ENCODE data around the gene MOSPD3. TPM values are rescaled to one million over a fixed set of nuclear protein-coding genes. Genes with fewer than 3 reads are reported as not detected.

Gene MOSPD3
- total and polyA plus RNA-seq, 2 experiments from 2014 or later, result 15.3 to 23.5 TPM

DNA sequence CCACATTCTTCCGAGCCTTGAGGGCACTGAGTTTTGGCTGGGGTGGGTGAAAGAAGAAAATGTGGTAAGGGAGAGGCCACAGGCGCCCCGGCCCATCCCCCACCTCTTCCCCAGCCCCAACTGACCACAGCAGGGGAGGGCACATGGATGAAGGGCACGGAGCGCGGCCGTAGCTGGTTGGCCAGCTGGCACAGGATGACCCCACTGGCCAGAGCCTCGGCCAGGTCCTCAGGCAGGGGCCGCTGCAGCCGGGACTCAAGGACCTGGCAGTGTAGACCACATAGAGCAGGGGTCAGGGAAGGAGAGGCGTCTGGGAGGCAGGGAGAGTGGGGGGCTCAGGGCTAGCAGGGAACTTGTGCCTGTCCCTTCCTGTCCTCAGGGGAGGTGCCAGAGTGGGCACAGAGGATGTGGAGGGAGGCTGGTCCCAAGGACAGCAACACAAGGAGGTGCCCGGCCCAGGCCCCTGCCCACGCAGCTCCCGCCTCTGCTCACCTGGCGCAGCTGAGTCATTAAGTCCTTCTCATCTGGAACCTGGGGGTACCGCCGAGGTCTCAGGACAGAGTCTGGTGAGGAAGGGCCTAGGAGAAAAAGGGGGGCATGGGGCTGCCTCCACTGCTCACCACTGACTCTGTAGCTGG is 36.5 kb upstream of the MOSPD3 start:
- peaks cover 12% of the 10 kb centered on the region for H3K36me3 Mint-ChIP-seq (ENCODE audit: low read depth)
- DNase-seq (ENCODE audit: low spot score) (no peak), ATAC-seq (no peak)
- no peak overlapping the region for H3K27ac Mint-ChIP-seq
- peaks cover under 1% of the 10 kb centered on the region; the same call in 1 of the 2 replicates for H3K27me3 ChIP-seq (ENCODE audit: insufficient read depth)
- peaks cover 16% of the 10 kb centered on the region for H3K4me1 Mint-ChIP-seq
- TF ChIP-seq EZH2 (IDR thresholded peaks at IDR 0.05; ENCODE audit: low read depth, unreplicated experiment), result no peak
- TF ChIP-seq NANOG (IDR thresholded peaks at IDR 0.05; ENCODE audit: borderline replicate concordance), result no peak
- TF ChIP-seq, protein P1, sequence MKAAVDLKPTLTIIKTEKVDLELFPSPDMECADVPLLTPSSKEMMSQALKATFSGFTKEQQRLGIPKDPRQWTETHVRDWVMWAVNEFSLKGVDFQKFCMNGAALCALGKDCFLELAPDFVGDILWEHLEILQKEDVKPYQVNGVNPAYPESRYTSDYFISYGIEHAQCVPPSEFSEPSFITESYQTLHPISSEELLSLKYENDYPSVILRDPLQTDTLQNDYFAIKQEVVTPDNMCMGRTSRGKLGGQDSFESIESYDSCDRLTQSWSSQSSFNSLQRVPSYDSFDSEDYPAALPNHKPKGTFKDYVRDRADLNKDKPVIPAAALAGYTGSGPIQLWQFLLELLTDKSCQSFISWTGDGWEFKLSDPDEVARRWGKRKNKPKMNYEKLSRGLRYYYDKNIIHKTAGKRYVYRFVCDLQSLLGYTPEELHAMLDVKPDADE (IDR thresholded peaks at IDR 0.05), result no peak
- TF ChIP-seq, protein P2, sequence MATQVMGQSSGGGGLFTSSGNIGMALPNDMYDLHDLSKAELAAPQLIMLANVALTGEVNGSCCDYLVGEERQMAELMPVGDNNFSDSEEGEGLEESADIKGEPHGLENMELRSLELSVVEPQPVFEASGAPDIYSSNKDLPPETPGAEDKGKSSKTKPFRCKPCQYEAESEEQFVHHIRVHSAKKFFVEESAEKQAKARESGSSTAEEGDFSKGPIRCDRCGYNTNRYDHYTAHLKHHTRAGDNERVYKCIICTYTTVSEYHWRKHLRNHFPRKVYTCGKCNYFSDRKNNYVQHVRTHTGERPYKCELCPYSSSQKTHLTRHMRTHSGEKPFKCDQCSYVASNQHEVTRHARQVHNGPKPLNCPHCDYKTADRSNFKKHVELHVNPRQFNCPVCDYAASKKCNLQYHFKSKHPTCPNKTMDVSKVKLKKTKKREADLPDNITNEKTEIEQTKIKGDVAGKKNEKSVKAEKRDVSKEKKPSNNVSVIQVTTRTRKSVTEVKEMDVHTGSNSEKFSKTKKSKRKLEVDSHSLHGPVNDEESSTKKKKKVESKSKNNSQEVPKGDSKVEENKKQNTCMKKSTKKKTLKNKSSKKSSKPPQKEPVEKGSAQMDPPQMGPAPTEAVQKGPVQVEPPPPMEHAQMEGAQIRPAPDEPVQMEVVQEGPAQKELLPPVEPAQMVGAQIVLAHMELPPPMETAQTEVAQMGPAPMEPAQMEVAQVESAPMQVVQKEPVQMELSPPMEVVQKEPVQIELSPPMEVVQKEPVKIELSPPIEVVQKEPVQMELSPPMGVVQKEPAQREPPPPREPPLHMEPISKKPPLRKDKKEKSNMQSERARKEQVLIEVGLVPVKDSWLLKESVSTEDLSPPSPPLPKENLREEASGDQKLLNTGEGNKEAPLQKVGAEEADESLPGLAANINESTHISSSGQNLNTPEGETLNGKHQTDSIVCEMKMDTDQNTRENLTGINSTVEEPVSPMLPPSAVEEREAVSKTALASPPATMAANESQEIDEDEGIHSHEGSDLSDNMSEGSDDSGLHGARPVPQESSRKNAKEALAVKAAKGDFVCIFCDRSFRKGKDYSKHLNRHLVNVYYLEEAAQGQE (IDR thresholded peaks at IDR 0.05; ENCODE audit: unreplicated experiment), result no peak
- TF ChIP-seq EZH2phosphoT487 (IDR thresholded peaks at IDR 0.05; ENCODE audit: unreplicated experiment), result no peak
- no peak for TF ChIP-seq JUNB (IDR thresholded peaks at IDR 0.05; ENCODE audit: unreplicated experiment)
- no peak for TF ChIP-seq STAT1 (IDR thresholded peaks at IDR 0.05; ENCODE audit: unreplicated experiment)
- TF ChIP-seq, protein P3, sequence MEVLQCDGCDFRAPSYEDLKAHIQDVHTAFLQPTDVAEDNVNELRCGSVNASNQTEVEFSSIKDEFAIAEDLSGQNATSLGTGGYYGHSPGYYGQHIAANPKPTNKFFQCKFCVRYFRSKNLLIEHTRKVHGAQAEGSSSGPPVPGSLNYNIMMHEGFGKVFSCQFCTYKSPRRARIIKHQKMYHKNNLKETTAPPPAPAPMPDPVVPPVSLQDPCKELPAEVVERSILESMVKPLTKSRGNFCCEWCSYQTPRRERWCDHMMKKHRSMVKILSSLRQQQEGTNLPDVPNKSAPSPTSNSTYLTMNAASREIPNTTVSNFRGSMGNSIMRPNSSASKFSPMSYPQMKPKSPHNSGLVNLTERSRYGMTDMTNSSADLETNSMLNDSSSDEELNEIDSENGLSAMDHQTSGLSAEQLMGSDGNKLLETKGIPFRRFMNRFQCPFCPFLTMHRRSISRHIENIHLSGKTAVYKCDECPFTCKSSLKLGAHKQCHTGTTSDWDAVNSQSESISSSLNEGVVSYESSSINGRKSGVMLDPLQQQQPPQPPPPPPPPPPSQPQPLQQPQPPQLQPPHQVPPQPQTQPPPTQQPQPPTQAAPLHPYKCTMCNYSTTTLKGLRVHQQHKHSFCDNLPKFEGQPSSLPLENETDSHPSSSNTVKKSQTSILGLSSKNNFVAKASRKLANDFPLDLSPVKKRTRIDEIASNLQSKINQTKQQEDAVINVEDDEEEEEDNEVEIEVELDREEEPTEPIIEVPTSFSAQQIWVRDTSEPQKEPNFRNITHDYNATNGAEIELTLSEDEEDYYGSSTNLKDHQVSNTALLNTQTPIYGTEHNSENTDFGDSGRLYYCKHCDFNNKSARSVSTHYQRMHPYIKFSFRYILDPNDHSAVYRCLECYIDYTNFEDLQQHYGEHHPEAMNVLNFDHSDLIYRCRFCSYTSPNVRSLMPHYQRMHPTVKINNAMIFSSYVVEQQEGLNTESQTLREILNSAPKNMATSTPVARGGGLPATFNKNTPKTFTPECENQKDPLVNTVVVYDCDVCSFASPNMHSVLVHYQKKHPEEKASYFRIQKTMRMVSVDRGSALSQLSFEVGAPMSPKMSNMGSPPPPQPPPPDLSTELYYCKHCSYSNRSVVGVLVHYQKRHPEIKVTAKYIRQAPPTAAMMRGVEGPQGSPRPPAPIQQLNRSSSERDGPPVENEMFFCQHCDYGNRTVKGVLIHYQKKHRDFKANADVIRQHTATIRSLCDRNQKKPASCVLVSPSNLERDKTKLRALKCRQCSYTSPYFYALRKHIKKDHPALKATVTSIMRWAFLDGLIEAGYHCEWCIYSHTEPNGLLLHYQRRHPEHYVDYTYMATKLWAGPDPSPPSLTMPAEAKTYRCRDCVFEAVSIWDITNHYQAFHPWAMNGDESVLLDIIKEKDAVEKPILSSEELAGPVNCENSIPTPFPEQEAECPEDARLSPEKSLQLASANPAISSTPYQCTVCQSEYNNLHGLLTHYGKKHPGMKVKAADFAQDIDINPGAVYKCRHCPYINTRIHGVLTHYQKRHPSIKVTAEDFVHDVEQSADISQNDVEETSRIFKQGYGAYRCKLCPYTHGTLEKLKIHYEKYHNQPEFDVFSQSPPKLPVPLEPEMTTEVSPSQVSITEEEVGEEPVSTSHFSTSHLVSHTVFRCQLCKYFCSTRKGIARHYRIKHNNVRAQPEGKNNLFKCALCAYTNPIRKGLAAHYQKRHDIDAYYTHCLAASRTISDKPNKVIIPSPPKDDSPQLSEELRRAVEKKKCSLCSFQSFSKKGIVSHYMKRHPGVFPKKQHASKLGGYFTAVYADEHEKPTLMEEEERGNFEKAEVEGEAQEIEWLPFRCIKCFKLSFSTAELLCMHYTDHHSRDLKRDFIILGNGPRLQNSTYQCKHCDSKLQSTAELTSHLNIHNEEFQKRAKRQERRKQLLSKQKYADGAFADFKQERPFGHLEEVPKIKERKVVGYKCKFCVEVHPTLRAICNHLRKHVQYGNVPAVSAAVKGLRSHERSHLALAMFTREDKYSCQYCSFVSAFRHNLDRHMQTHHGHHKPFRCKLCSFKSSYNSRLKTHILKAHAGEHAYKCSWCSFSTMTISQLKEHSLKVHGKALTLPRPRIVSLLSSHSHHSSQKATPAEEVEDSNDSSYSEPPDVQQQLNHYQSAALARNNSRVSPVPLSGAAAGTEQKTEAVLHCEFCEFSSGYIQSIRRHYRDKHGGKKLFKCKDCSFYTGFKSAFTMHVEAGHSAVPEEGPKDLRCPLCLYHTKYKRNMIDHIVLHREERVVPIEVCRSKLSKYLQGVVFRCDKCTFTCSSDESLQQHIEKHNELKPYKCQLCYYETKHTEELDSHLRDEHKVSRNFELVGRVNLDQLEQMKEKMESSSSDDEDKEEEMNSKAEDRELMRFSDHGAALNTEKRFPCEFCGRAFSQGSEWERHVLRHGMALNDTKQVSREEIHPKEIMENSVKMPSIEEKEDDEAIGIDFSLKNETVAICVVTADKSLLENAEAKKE (CRISPR knock-in tag; IDR thresholded peaks at IDR 0.05), result no peak
- TF ChIP-seq ZNF114 (CRISPR knock-in tag; IDR thresholded peaks at IDR 0.05), result no peak
- TF ChIP-seq, protein P4, sequence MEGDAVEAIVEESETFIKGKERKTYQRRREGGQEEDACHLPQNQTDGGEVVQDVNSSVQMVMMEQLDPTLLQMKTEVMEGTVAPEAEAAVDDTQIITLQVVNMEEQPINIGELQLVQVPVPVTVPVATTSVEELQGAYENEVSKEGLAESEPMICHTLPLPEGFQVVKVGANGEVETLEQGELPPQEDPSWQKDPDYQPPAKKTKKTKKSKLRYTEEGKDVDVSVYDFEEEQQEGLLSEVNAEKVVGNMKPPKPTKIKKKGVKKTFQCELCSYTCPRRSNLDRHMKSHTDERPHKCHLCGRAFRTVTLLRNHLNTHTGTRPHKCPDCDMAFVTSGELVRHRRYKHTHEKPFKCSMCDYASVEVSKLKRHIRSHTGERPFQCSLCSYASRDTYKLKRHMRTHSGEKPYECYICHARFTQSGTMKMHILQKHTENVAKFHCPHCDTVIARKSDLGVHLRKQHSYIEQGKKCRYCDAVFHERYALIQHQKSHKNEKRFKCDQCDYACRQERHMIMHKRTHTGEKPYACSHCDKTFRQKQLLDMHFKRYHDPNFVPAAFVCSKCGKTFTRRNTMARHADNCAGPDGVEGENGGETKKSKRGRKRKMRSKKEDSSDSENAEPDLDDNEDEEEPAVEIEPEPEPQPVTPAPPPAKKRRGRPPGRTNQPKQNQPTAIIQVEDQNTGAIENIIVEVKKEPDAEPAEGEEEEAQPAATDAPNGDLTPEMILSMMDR (conservative IDR thresholded peaks at IDR 0.05; ENCODE audit: low read depth in 2 of 2), result no peak
- no peak for TF ChIP-seq ZNF331 (CRISPR knock-in tag; IDR thresholded peaks at IDR 0.05; ENCODE audit: low read depth)
- TF ChIP-seq POLR2AphosphoS5 (IDR thresholded peaks at IDR 0.05; ENCODE audit: low read depth), result no peak
- no peak for TF ChIP-seq CREB1 (CRISPR knock-in tag; IDR thresholded peaks at IDR 0.05; ENCODE audit: low read depth)
- no peaks in the 10 kb centered on the region for H3K79me2 ChIP-seq (replicated peaks; ENCODE audit: insufficient read depth)
- H3K9me2 ChIP-seq (ENCODE audit: insufficient read depth), result no peaks in the 10 kb centered on the region
- peaks cover 5% of the 10 kb centered on the region; the same call in 1 of the 2 replicates for H3F3A ChIP-seq (replicated peaks; ENCODE audit: low read depth)
- no peak overlapping the region for H3K4me3 Mint-ChIP-seq
- H3K27ac ChIP-seq (ENCODE audit: low read depth), result no peak overlapping the region
- no peaks in the 10 kb centered on the region for H4K20me1 ChIP-seq (replicated peaks; ENCODE audit: insufficient read depth)
- peaks cover 5% of the 10 kb centered on the region; the same call in 1 of the 2 replicates for H3K36me3 ChIP-seq (ENCODE audit: insufficient read depth)
- no peak overlapping the region for H2AFZ ChIP-seq
- H3K4me2 ChIP-seq, result no peak overlapping the region
- no peaks in the 10 kb centered on the region for H3K9me3 Mint-ChIP-seq
- H3K4me1 ChIP-seq (ENCODE audit: insufficient read depth), result peaks cover 19% of the 10 kb centered on the region
- H3K27me3 Mint-ChIP-seq (ENCODE audit: insufficient read depth, low read depth, poor library complexity), result peaks cover 20% of the 10 kb centered on the region
- no peak overlapping the region for H3K4me3 ChIP-seq

Measured in GM23338 (cell line).